ENCODE results near the gene ACOXL.
A peak's percentile ranks its signal among the peaks of the same experiment; 100 is the strongest.
"Not testable (repeated sequence)": the region's sequence is repeated elsewhere in the genome, so short reads cannot be mapped to it uniquely, and the experiment has no call there.

ACOXL gene

GRCh38 chr2:111048856-111049768 is 316.7 kb downstream of the ACOXL start:
- no peak for DNase-seq

GRCh38 chr2:111049792-111050640 is 317.6 kb downstream of the ACOXL start:
- DNase-seq, result no peak

GRCh38 chr2:111050701-111051376 is 318.5 kb downstream of the ACOXL start:
- no peak for DNase-seq

GRCh38 chr2:111052621-111053020 is 320.2 kb downstream of the ACOXL start:
- DNase-seq, result no peak

GRCh38 chr2:111053266-111053665 is 320.9 kb downstream of the ACOXL start:
- DNase-seq, result no peak

- no peak for DNase-seq
Measured at GRCh38 chr2:111053825-111054515, 321.6 kb downstream of the ACOXL start.

- DNase-seq, result no peak
Measured at GRCh38 chr2:111054791-111055691, 322.7 kb downstream of the ACOXL start.

GRCh38 chr2:111055735-111056134 is 323.4 kb downstream of the ACOXL start:
- DNase-seq, result no peak

GRCh38 chr2:111057045-111057444 is 324.7 kb downstream of the ACOXL start:
- DNase-seq, result no peak

GRCh38 chr2:111057721-111058120 is 325.3 kb downstream of the ACOXL start:
- DNase-seq, result no peak

GRCh38 chr2:111058264-111058663 is 325.9 kb downstream of the ACOXL start:
- no peak for DNase-seq

- no peak for DNase-seq
Measured at GRCh38 chr2:111061191-111061590, 328.8 kb downstream of the ACOXL start.

GRCh38 chr2:111062417-111062816 is 330.0 kb downstream of the ACOXL start:
- no peak for DNase-seq

GRCh38 chr2:111066062-111066593 is 333.8 kb downstream of the ACOXL start:
- DNase-seq, result no peak

GRCh38 chr2:111068435-111069058 is 336.2 kb downstream of the ACOXL start:
- DNase-seq, result no peak

GRCh38 chr2:111069722-111070121 is 337.3 kb downstream of the ACOXL start:
- no peak for DNase-seq

- peak; percentile 4 for DNase-seq
Measured at GRCh38 chr2:111071600-111072171, 339.3 kb downstream of the ACOXL start.

GRCh38 chr2:111072220-111072871 is 340.0 kb downstream of the ACOXL start:
- DNase-seq, result no peak

GRCh38 chr2:111082659-111083058 is 350.3 kb downstream of the ACOXL start:
- not testable (repeated sequence) for DNase-seq

GRCh38 chr2:111091811-111092211 is 359.4 kb downstream of the ACOXL start:
- no peak for DNase-seq

Measured in CD4-positive, alpha-beta T cell treated with Interferon gamma for 1 hour (primary cell).